ENCODE results near the gene PTPN13.
A peak's percentile ranks its signal among the peaks of the same experiment; 100 is the strongest.

Gene PTPN13

GRCh38 chr4:86587381-86588140 lies 6.6 kb upstream of the PTPN13 start:
- DNase-seq (ENCODE audit: low spot score), result no peak

- no peak for DNase-seq (ENCODE audit: low spot score)
Measured at GRCh38 chr4:86592553-86593249, 1.4 kb upstream of the PTPN13 start.

GRCh38 chr4:86594559-86595425 lies 677 bp downstream of the PTPN13 start:
- DNase-seq (ENCODE audit: low spot score), result peak; percentile 33

- no peak for DNase-seq (ENCODE audit: low spot score)
Measured at GRCh38 chr4:86595426-86595805, 1.3 kb downstream of the PTPN13 start.

GRCh38 chr4:86596807-86597206 lies 2.7 kb downstream of the PTPN13 start:
- DNase-seq (ENCODE audit: low spot score), result no peak

GRCh38 chr4:86600007-86600653 lies 6.0 kb downstream of the PTPN13 start:
- no peak for DNase-seq (ENCODE audit: low spot score)

- no peak for DNase-seq (ENCODE audit: low spot score)
Measured at GRCh38 chr4:86603311-86603885, 9.3 kb downstream of the PTPN13 start.

- no peak for DNase-seq (ENCODE audit: low spot score)
Measured at GRCh38 chr4:86606809-86607208, 12.7 kb downstream of the PTPN13 start.

GRCh38 chr4:86608757-86609375 lies 14.8 kb downstream of the PTPN13 start:
- no peak for DNase-seq (ENCODE audit: low spot score)

- no peak for DNase-seq (ENCODE audit: low spot score)
Measured at GRCh38 chr4:86611757-86612156, 17.6 kb downstream of the PTPN13 start.

GRCh38 chr4:86613734-86614133 lies 19.6 kb downstream of the PTPN13 start:
- DNase-seq (ENCODE audit: low spot score), result no peak

- no peak for DNase-seq (ENCODE audit: low spot score)
Measured at GRCh38 chr4:86614865-86615264, 20.8 kb downstream of the PTPN13 start.

- DNase-seq (ENCODE audit: low spot score), result no peak
Measured at GRCh38 chr4:86615501-86615900, 21.4 kb downstream of the PTPN13 start.

- no peak for DNase-seq (ENCODE audit: low spot score)
Measured at GRCh38 chr4:86619656-86620055, 25.5 kb downstream of the PTPN13 start.

GRCh38 chr4:86621435-86621834 lies 27.3 kb downstream of the PTPN13 start:
- no peak for DNase-seq (ENCODE audit: low spot score)

GRCh38 chr4:86626066-86626465 lies 32.0 kb downstream of the PTPN13 start:
- no peak for DNase-seq (ENCODE audit: low spot score)

- no peak for DNase-seq (ENCODE audit: low spot score)
Measured at GRCh38 chr4:86627462-86628135, 33.5 kb downstream of the PTPN13 start.

- DNase-seq (ENCODE audit: low spot score), result no peak
Measured at GRCh38 chr4:86630629-86631028, 36.5 kb downstream of the PTPN13 start.

GRCh38 chr4:86631166-86631565 lies 37.1 kb downstream of the PTPN13 start:
- no peak for DNase-seq (ENCODE audit: low spot score)

- DNase-seq (ENCODE audit: low spot score), result no peak
Measured at GRCh38 chr4:86633854-86634253, 39.7 kb downstream of the PTPN13 start.

GRCh38 chr4:86640469-86640868 lies 46.4 kb downstream of the PTPN13 start:
- no peak for DNase-seq (ENCODE audit: low spot score)

Data from germinal center (tissue), 1 donor.